Smooth muscle cell of the brain vasculature (primary cell): ENCODE measurements around the gene CMPK1.

Experiments used
- DNase-seq: peaks from one replicate; pipeline ENCODE4 v3.0.0-alpha.2; 2012; ENCODE audit warnings: low read depth, low spot score

CMPK1 gene

GRCh38 chr1:47424336-47424982 is 90.9 kb downstream of the CMPK1 start:
- no peak for DNase-seq
